Epidermal melanocyte (primary cell): Measurements from ENCODE around the gene BEND4.

ENCODE experiments used
- DNase-seq: peaks from one replicate; pipeline ENCODE4 v3.0.0; 2011; ENCODE audit warnings: low spot score; ENCODE audit not compliant: insufficient read length

The BEND4 gene

DNA sequence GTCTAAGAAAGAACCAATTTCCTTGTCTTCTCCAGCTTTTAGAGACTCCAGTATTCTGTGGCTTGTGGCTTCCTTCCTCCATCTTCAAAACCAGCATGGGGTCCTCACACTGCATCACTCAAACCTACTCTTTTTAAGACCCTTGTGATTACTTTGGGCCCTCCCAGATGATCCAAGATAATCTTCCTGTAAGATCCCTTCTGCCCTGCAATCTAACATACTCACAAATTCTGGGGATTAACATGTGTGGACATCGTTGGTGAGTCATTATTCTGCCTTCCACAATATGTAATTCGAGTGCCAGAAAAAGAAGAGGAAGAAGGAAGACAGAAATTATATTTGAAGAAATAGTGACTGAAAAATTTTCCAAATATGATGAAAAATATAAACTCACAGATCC, 47.9 kb downstream of the BEND4 start:
- DNase-seq = no peak

DNA sequence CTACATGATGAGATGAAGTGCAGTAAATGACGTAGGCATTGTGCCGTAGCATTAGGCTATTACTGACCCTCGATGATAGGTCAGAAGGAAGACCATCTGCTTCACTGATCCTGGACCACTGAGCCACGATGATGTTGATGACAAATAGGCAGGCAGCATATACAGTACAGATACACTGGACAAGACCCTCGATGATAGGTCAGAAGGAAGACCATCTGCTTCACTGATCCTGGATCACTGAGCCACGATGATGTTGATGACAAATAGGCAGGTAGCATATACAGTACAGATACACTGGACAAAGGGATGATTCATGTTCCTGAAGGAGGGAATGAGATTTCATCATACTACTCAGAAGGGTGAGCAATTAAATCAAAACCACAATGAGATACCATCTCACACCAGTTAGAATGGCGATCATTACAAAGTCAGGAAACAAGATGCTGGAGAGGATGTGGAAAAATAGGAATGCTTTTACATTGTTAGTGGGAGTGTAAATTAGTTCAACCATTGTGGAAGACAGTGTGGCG, 50.9 kb downstream of the BEND4 start:
- no peak for DNase-seq

DNA sequence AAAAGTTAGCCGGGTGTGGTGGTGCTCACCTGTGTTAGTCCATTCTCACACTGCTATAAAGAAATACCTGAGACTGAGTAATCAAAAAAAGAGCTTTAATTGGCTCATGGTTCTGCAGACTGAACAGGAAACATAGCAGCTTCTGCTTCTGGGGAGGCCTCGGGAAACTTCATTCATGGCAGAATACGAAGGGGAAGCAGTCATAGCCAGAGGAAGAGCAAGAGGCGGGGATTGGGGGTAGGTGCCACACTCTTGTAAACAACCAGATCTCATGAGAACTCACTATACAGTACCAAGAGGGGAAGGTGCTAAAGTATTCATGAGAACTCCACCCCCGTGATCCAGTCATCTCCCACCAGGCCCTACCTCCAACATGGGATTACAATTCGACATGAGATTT, 64.1 kb downstream of the BEND4 start:
- DNase-seq = no peak

DNA sequence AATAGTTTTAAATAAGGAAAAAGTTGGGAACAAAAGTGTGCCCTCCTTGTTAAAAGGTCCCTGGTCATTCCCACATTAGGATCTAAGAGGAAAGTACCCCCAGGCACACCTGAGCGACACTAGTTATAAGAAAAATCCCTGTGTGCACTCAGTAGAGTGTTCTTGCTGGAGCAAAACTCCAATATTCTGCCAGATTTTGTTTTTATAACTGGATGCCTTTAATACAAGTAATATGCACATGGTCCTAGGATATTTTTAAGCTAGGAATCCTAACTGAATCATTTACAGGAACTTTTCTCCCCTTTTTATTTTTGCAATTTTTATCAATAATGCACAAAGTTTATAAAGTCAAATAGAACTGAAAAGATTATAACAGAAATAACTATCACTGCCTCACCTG, 68.6 kb downstream of the BEND4 start:
- DNase-seq = no peak

DNA sequence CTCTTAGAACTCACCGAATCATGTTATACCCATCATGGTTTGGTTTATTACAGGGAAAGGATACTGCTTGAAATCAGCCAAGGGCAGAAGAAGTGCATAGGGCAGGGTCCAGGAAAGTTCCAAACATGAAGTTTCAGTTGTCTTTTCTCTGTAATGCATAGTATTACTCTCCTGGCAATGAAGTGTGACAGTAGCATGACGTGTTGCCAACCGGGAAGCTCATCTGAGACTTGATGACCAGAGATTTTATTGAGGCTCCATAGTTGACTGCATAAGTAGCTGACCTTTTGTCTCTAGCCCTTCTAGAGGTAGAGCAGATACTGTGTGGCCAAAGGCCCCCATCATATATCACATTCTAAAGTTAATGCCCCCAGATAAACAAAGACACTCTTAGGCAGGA, 72.1 kb downstream of the BEND4 start:
- no peak for DNase-seq

DNA sequence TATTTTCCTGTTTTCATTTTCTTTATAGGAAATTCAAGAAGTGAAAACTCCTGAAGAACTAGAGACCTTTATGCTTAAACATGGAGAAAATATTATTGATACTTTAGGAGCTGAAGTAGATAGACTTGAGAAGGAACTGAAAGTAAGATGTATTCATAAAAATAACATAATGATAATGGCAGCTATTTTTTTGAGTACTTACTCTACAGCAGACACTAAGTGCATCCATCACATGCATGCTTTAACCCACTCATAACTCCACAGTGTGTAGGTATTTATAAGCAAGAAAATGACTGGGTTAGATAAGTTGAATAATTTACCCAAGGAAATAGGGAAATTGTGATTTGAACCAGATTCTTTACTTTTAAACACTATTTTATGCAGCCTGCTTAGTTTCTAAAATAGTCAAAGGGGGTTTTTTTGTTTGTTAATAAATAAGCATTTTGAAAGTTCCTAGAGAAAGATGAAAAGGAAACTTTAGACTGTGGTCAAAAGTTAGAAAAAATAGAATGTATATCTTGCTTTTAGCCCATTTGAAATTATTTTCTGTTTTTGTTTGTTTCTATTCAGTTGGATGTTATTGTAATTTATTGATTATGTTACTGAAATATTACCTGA, 74.2 kb downstream of the BEND4 start:
- no peak for DNase-seq

DNA sequence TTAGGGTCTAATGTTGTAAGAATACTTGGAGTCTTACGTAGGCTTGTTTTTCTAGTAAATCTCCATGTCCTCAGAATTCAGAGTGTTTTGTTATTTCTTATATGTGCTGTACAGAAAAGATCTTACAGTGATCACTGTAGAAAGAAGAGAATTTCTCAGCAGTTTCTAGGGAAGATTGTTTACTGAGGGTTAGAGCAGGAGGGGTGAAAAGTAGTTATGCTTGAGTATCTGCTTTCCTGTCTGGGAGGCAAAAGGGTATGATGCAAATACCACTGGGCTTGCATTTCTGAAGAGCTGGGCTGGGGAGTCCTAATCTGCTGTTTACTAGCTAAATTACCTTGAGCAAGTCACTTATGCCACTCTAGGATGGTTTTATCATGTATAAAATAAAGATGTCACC, 78.2 kb downstream of the BEND4 start:
- no peak for DNase-seq

DNA sequence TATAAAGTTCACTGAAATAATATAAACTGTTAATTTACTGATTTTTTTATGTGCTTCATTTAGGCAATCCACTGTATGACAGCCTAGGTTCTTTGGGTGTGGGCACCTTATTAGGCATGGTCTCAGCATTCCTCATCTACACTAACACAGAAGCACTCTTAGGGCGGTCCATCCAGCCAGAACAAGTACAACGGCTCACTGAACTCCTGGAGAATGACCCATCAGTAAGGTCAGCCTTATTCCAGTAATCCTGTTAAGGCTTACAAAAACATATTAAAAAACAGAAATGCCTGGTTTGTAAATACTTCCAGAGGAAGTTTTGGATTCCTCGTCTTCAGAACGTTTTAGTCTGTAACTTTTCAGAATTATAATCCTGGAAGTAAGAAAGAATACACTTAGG, 82.0 kb downstream of the BEND4 start:
- DNase-seq = no peak

DNA sequence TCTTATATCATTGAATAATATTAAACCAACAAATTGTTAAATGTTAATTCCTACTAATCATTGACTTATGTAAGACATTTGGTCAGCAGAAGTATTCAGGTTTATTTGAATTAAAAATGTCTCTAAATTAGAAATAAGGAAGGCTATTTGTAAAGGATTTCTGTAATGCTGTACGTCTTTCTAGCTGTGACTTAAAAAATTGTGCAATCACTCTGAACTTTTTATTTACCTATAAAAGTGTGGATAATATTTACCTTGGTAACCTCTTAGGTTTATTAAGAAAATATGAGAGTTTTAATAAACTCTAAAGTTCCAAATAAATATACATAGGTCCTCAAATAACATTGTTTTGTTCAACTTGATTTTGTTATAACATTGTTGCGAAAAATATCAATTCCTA, 85.2 kb downstream of the BEND4 start:
- no peak for DNase-seq

DNA sequence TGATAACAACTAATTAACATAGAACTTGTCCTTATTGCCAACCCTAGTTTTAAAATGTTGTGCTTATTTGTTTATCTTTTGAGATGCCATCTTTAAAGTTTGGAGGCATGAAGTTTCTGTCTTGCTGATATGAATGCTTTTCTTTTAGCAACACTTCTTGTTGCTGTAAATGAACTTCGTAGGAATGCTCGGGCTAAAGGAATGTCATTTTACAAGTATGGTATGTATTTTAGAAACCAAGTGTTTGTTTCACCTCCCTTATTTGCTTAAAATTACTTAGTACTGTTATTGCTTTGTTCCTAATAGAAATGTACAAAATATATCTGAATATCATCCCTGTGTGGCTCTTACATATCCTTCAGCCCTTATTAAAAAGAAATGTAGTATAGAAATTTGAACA, 86.1 kb downstream of the BEND4 start:
- no peak for DNase-seq
